ENCODE results near the gene CDH4.

Gene CDH4

DNA sequence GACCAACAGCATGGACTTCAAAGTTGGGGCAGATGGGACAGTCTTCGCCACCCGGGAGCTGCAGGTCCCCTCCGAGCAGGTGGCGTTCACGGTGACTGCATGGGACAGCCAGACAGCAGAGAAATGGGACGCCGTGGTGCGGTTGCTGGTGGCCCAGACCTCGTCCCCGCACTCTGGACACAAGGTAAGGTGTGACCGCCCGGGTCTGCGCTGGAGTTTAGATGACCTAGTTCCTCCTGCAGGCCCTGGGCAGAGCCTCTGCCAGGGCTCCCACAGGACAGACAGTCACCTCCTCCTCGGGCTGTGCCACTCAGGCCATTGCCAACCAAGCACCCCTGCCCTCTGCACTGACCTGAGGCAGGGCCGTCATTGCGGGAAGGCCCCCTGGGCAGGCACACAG, 491.5 kb downstream of the CDH4 start:
- Mint-ChIP-seq H3K4me3 (no peak overlapping the region), H3K36me3 (ENCODE audit: insufficient read depth) (no peaks in the 10 kb centered on the region), H3K9me3 (peaks cover 5% of the 10 kb centered on the region), H3K4me1 (no peaks in the 10 kb centered on the region), H3K27me3 (peaks cover 20% of the 10 kb centered on the region), H3K27ac (ENCODE audit: low read depth) (no peak overlapping the region)
- ATAC-seq (replicated peaks; ENCODE audit: extremely low read depth, poor library complexity, severe bottlenecking) (no peak), DNase-seq (ENCODE audit: low spot score in 2 of 2) (no peak)

DNA sequence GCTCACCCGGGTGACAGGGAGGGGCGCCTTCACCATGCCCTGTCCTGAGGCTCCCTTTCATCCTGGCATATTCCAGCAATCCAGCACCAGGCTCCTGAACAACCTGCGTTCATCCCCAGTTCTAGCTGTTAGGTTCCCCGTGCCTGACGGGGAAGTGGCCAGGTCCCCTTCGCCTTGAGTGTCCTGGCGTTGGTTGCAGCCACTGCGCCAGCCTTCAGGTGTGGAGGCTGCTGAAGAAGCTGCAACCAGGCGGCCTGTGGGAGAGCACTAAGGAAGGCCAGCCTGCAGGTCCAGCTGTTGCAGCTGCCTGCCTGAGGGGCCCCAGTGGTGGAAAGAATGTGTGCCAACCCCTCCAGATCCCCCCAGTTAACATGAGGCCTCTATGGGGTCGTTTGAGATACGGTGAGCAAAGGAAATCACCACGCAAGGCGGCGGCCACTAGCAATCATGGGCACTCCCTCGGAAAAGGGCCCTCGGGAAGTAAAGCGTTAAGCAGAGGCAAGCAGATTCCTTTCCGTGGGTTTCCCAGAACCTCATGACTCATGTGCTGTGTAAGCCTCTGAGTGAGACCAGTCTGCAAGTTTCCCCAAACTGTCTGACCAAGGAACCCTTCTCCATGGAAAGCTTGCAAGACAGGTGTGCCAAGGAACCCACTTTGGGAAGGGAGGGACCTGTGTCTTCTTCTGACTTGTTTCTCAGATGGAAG, 492.8 kb downstream of the CDH4 start:
- H3K4me3 Mint-ChIP-seq: no peak overlapping the region
- no peak for ATAC-seq (replicated peaks; ENCODE audit: extremely low read depth, poor library complexity, severe bottlenecking)
- H3K36me3 Mint-ChIP-seq (ENCODE audit: insufficient read depth): no peaks in the 10 kb centered on the region
- H3K9me3 Mint-ChIP-seq: peaks cover 5% of the 10 kb centered on the region
- H3K27ac Mint-ChIP-seq (ENCODE audit: low read depth): no peak overlapping the region
- DNase-seq (ENCODE audit: low spot score in 2 of 2): no peak
- no peaks in the 10 kb centered on the region for H3K4me1 Mint-ChIP-seq
- H3K27me3 Mint-ChIP-seq: peaks cover 20% of the 10 kb centered on the region

DNA sequence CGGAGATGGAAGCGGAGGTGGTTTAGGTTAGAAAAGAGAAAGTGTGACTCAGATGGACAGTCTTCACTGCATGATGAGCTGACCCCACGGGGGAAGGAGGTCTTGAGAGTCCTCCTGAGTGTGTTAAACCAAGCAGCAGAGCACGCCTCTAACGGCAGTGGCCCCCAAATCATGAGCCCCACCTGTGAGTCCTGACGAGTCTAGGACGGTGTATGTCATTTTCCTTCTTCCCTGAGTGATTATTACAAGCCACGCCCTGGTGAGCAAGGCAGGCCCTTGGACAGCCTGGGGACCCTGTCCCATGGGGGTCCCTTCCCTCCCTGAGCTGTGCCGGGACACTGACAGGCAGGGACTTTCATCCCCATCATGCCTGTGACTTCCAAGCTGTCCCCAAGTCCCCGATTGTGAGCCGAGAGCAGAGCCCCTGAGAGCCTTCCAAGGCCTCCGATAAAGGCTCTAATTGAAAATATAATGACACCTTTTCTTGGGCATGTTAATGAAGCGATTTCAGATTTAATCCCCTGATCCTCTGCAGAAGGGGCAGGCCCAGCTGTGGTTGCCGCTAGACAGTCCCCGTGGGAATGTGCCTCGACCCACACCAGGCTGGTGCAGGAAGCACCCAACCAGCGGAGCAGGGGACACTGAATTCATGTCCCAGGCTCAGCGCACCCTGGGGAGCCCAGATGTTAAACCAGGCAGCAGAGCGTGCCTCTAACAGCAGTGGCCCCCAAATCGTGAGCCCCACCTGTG, 493.5 kb downstream of the CDH4 start:
- peaks cover 5% of the 10 kb centered on the region for H3K9me3 Mint-ChIP-seq
- no peak for DNase-seq (ENCODE audit: low spot score in 2 of 2)
- H3K36me3 Mint-ChIP-seq (ENCODE audit: insufficient read depth): no peaks in the 10 kb centered on the region
- H3K27ac Mint-ChIP-seq (ENCODE audit: low read depth): no peak overlapping the region
- no peaks in the 10 kb centered on the region for H3K4me1 Mint-ChIP-seq
- ATAC-seq (replicated peaks; ENCODE audit: extremely low read depth, poor library complexity, severe bottlenecking): no peak
- no peak overlapping the region for H3K4me3 Mint-ChIP-seq
- H3K27me3 Mint-ChIP-seq: peaks cover 20% of the 10 kb centered on the region

DNA sequence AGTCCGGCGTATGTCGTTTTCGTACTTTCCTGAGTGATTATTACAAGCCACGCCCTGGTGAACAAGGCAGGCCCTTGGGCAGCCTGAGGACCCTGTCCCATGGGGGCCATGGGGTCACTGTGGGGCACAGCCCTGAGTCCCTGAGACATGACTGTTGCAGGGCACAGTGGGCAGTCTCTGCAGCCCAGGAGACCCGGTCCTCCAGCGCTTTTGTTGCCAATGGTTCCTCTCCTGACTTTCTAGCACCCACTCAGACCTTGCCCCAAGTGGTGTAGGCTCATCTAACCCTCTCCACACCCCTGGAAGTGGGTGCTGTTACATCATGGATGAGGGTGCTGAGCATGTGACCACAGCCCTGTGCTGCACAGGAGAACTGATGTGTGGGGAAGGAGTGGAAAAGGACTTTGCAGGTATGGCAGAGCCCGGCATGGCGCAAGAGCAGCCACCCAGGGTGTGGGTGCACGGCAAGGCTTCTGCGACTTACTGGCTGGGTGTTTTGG, 494.1 kb downstream of the CDH4 start:
- DNase-seq (ENCODE audit: low spot score in 2 of 2) (no peak), ATAC-seq (replicated peaks; ENCODE audit: extremely low read depth, poor library complexity, severe bottlenecking) (no peak)
- Mint-ChIP-seq H3K36me3 (ENCODE audit: insufficient read depth) (no peaks in the 10 kb centered on the region), H3K27me3 (peaks cover 20% of the 10 kb centered on the region), H3K4me3 (no peak overlapping the region), H3K4me1 (no peaks in the 10 kb centered on the region), H3K9me3 (peaks cover 5% of the 10 kb centered on the region), H3K27ac (ENCODE audit: low read depth) (no peak overlapping the region)

DNA sequence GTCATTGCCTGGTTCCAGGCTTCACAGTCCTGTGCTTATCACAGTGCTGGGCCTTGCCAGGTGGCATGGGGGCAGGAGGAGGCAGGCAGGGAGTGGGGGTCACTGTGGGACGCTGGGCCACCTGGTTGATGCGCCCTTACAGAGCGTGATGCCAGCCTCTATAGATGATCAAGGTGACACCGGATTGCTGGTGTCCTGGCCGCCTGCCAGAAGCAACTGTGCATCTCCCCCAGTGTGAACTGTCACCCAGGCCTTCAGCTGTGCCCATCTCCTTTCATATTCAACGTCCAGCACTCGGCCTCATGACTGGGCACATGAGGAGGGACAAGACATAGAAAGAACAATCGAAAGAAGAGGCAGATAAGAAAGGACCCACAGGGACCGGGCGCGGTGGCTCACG, 494.7 kb downstream of the CDH4 start:
- no peaks in the 10 kb centered on the region for H3K36me3 Mint-ChIP-seq (ENCODE audit: insufficient read depth)
- DNase-seq (ENCODE audit: low spot score in 2 of 2): no peak
- no peak overlapping the region for H3K27ac Mint-ChIP-seq (ENCODE audit: low read depth)
- H3K4me3 Mint-ChIP-seq: no peak overlapping the region
- peaks cover 5% of the 10 kb centered on the region for H3K9me3 Mint-ChIP-seq
- no peaks in the 10 kb centered on the region for H3K4me1 Mint-ChIP-seq
- peaks cover 20% of the 10 kb centered on the region for H3K27me3 Mint-ChIP-seq
- no peak for ATAC-seq (replicated peaks; ENCODE audit: extremely low read depth, poor library complexity, severe bottlenecking)

DNA sequence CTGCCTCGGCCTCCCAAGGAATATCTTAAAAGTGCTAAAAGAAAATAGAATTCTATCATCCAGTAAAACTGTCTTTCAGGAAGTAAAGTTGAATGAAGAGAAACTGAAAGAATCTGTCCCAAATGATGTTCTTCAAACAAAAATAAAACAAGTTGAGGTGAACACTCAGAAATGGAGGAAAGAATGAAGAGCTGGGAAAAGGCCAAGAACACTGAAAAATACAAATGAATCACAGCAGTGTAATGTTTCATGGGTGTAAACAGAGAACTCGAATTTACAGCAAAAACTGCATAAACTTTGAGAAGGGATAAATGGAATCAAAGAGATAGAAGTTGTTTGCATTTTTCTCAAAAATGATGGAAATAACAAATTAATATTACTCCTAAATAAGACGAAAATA, 496.3 kb downstream of the CDH4 start:
- H3K4me3 Mint-ChIP-seq: no peak overlapping the region
- H3K27ac Mint-ChIP-seq (ENCODE audit: low read depth): no peak overlapping the region
- H3K36me3 Mint-ChIP-seq (ENCODE audit: insufficient read depth): no peaks in the 10 kb centered on the region
- DNase-seq (ENCODE audit: low spot score in 2 of 2) (no peak), ATAC-seq (replicated peaks; ENCODE audit: extremely low read depth, poor library complexity, severe bottlenecking) (no peak)
- no peaks in the 10 kb centered on the region for H3K4me1 Mint-ChIP-seq
- peaks cover 5% of the 10 kb centered on the region for H3K9me3 Mint-ChIP-seq
- H3K27me3 Mint-ChIP-seq: peaks cover 20% of the 10 kb centered on the region

DNA sequence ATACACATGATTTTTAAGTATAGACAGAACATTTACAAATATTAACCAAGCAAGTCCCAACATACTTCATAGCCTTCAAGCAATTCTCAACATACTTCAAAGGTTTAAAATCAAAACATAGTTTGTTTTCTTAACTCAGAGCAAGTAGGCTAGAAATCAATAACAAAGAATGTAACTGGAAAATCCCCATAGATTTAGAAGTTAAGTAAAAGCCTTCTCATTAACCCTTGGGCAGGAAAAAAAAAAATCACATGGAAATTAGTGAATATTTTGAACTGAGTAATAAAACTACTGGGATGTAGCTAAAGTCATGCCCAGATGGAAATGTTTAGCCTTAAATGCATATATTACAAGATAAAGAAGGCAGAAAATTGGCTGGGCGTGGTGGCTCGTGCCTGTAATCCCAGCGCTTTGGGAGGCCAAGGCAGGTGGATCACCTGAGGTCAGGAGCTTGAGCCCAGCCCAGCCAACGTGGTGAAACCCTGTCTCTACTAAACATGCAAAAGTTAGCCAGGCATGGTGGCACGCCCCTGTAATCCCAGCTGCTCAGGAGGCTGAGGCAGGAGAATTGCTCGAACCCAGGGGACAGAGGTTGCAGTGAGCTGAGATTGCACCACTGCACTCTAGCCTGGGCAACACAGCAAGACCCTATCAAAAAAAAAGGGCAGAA, 497.5 kb downstream of the CDH4 start:
- H3K4me1 Mint-ChIP-seq: no peaks in the 10 kb centered on the region
- peaks cover 5% of the 10 kb centered on the region for H3K9me3 Mint-ChIP-seq
- ATAC-seq (replicated peaks; ENCODE audit: extremely low read depth, poor library complexity, severe bottlenecking) (no peak), DNase-seq (ENCODE audit: low spot score in 2 of 2) (no peak)
- H3K4me3 Mint-ChIP-seq: no peak overlapping the region
- no peak overlapping the region for H3K27ac Mint-ChIP-seq (ENCODE audit: low read depth)
- H3K36me3 Mint-ChIP-seq (ENCODE audit: insufficient read depth): no peaks in the 10 kb centered on the region
- H3K27me3 Mint-ChIP-seq: peaks cover 20% of the 10 kb centered on the region

DNA sequence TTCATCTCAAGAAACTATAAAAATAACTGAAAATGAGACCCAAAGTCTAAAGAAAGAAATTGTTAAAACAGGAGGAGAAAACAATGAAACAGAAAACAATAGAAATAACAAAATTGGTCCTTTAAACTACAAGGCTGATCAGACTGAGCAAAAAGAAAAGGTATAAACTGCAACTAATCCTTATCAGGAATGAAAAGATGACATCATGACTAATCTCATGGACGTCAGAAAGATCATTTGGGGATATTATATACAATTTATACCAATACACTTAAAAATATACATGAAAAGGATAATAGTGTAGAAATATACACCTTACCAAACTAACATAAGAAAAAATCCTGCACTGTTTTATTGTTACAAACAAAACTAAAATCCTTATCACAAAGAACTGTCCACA, 498.0 kb downstream of the CDH4 start:
- Mint-ChIP-seq H3K36me3 (ENCODE audit: insufficient read depth) (no peaks in the 10 kb centered on the region), H3K27me3 (peaks cover 18% of the 10 kb centered on the region), H3K27ac (ENCODE audit: low read depth) (no peak overlapping the region), H3K9me3 (peaks cover 5% of the 10 kb centered on the region), H3K4me3 (no peak overlapping the region), H3K4me1 (no peaks in the 10 kb centered on the region)
- ATAC-seq (replicated peaks; ENCODE audit: extremely low read depth, poor library complexity, severe bottlenecking) (no peak), DNase-seq (ENCODE audit: low spot score in 2 of 2) (no peak)

DNA sequence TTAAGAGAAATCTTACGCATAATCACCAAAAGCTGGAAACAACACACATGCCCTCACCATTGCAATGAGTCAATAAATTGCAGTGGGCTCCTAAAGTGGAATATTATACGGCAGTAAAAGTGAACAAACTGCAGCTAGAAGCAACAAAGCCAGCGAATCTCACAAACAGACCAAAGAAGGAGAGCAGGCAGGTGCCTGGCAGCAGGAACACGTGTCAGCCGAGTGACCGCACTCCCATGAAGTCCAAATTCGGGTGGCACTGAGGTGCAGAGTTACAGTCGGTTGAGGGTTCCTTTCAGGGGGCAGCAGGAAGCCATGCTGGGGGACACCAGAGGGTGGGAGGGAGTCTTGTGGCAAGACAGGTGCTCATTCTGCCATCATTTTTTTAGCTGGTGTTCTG, 500.5 kb downstream of the CDH4 start:
- no peak for DNase-seq (ENCODE audit: low spot score in 2 of 2)
- no peak for ATAC-seq (replicated peaks; ENCODE audit: extremely low read depth, poor library complexity, severe bottlenecking)
- no peak overlapping the region for H3K4me3 Mint-ChIP-seq
- no peaks in the 10 kb centered on the region for H3K36me3 Mint-ChIP-seq (ENCODE audit: insufficient read depth)
- H3K27ac Mint-ChIP-seq (ENCODE audit: low read depth): no peak overlapping the region
- H3K27me3 Mint-ChIP-seq: no peaks in the 10 kb centered on the region
- no peaks in the 10 kb centered on the region for H3K4me1 Mint-ChIP-seq
- H3K9me3 Mint-ChIP-seq: peaks cover 2% of the 10 kb centered on the region

DNA sequence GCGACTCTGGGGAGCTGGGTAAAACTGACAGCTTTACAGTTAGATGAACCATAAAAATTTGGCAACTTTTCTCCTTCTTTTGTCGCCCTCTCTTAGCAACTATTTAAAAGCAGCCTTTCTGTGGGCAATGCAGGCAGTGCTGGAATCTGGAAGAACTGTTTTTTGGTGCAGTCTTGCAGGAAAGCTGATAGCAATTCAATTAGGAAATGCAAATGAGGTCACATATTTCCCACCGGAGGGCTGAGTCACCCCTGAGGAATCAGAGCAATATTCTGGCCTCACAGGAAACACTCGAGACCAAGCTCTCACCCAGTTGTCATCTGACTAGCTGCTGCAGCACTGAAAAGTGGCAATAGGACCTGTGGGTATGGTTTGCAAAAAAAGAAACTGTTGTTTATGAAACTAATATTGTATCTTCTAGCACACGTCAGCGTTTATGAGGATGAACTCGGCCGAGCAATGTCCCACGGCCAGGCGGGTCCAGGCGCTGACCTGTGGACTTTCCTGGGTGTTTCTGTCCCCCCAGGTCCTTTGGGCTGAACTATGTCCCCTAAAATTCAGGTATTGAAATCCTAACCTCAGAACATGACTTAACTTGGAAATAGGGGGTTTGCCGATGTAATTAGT, 501.4 kb downstream of the CDH4 start:
- DNase-seq (ENCODE audit: low spot score in 2 of 2): no peak
- ATAC-seq (replicated peaks; ENCODE audit: extremely low read depth, poor library complexity, severe bottlenecking): no peak
- no peaks in the 10 kb centered on the region for H3K27me3 Mint-ChIP-seq
- no peaks in the 10 kb centered on the region for H3K4me1 Mint-ChIP-seq
- no peaks in the 10 kb centered on the region for H3K9me3 Mint-ChIP-seq
- H3K36me3 Mint-ChIP-seq (ENCODE audit: insufficient read depth): no peaks in the 10 kb centered on the region
- no peak overlapping the region for H3K27ac Mint-ChIP-seq (ENCODE audit: low read depth)
- no peak overlapping the region for H3K4me3 Mint-ChIP-seq

DNA sequence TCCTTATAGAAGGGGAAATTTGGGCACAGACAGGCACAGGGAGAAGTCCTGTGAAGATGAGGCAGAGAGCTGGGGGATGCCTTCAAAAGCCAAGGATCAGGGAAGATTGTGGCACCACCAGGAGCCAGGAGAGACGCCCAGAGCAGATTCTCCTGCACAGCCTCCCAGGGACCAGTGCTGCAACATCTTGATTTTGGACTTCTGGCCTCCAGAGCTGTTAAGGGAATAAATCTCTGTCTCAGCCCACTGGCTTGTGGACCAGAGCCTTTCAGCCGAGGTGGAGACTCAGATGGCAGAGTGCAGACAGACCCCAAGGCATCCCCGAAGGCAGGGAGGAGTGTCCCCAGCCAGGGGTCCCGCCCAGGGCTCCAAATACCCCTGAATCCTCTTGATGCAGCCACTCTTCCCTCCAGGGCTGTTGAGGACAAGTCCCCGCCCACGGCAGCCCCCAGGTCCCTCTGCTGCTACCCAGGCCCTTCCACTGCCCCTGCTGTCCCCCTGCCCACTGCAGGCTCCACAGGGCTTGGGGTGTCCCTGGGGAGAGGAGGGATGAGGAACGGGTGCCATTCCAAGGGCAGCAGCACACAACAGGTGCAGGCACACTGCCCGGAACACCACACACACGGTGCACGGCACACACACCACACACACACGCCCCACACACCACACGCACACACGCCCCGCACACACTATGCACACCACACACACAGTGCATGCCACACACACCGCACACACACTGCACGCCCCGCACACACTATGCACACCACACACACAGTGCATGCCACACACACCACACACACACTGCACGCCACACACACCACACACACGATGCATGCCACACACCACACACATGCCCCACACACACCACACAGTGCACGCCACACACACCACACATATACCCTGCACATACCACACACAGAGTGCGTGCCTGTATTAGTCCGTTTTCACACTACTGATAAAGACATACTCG, 502.2 kb downstream of the CDH4 start:
- ATAC-seq (replicated peaks; ENCODE audit: extremely low read depth, poor library complexity, severe bottlenecking): no peak
- Mint-ChIP-seq H3K36me3 (ENCODE audit: insufficient read depth) (no peaks in the 10 kb centered on the region), H3K27ac (ENCODE audit: low read depth) (no peak overlapping the region)

More for the DNA sequence above, 502.2 kb downstream of the CDH4 start:
- DNase-seq (ENCODE audit: low spot score in 2 of 2): no peak
- H3K4me1 Mint-ChIP-seq: no peaks in the 10 kb centered on the region
- no peaks in the 10 kb centered on the region for H3K27me3 Mint-ChIP-seq
- no peaks in the 10 kb centered on the region for H3K9me3 Mint-ChIP-seq
- no peak overlapping the region for H3K4me3 Mint-ChIP-seq

Measured in central memory CD8-positive, alpha-beta T cell (primary cell).